ENCODE results near the gene OR5H15. TPM values are rescaled to one million over a fixed set of nuclear protein-coding genes. Genes with fewer than 3 reads are reported as not detected.
"Not testable (repeated sequence)": the region's sequence is repeated elsewhere in the genome, so short reads cannot be mapped to it uniquely, and the experiment has no call there.

The OR5H15 gene
- not detected in 2 replicates for total RNA-seq

DNA sequence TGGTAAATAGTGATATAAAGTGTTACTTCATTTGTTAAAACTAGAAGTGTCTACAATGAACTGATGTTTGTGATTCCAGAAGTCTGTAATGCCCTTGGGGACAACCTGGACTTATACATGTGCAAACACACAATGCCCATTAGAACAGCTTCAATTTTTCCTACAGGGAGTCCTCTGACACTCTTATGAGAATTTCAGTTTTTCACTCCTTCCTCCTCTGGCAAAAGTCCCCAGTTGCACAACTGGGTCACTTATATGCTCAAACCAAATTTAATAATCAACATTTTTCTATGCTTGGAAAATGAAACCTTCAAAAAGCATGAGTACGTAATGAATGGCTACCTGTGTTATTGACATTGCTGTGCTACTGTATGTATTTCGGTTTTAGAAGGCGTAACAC is at the start of gene OR5H15:
TSS of gene OR5H15 (plus strand) at position 301 of the 400 bp plus-strand sequence. CDS start 2,004 bp downstream, outside the sequence.
- DNase-seq (ENCODE audit: low read depth): no peak

DNA sequence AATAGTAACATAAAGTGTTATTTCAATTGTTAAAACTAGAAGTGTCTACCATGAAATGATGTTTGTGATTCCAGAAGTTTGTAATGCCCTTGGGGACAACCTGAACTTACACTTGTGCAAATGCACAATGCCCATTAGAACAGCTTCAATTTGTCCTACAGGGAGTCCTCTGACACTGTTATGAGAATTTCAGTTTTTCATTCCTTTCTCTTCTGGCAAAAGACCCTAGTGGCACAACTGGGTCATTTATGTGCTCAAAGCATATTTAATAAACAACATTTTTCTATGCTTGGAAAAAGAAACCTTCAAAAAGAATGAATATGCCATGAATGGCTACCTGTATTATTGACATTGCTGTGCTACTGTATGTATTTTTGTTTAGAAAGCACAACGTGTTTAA is 36.1 kb upstream of the OR5H15 start, which contains the start of gene OR5H1:
TSS of gene OR5H1 (plus strand) at position 301 of the 400 bp plus-strand sequence. CDS start 1,977 bp downstream, outside the sequence.
- no peak for DNase-seq (ENCODE audit: low read depth)

DNA sequence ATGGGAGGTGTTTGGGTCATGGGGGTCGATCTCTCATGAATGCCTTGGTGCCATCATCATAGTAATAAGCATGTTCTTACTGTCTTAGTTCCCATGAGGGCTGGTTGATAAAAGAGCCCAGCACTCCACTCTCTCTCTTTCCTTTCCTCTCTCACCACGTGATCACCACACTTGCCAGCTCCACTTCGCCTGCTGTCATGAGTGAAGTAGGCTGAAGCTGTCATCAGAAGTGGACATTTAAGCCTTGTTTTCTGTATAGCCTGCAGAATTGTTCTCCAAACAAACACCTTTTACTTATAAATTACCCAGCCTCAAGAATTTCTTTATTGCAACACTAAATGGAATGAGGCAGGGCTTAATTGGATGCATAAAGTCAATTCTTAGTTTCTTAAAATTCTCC is 29.9 kb upstream of the OR5H15 start:
- peak; percentile 22 for DNase-seq (ENCODE audit: low read depth)

DNA sequence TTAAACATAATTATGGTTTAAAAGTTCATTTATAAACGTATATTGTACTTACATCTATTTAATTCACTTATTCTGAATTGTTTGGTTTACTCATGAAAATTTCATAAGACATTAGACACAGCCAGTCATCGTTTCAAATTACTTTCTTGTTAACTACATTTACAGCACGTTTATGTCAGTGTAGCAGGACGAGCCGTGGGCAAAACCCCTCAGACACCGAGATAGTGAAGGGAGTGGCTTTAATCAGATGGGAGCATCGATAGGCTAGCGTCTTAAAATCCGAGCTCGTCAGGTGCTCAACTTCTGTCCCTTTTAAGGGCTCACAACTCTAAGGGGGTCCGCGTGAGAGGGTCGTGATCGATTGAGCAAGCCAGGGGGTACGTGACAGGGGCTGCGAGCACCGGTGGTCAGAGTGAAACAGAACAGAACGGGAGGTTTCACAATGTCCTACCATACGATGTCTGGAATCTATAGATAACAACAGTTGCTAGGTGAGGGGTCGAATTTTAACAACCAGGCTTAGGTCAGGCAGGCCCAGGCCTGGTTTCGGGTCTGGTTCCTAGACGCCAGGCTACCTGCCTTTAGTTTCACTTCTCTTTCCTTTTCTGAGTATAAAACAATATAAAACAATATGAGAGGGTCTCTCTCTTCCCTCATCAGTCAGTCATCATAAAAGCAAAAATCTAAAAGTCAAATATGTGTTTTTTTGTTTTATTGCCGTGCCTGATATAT is 28.5 kb upstream of the OR5H15 start:
- not testable (repeated sequence) for DNase-seq (ENCODE audit: low read depth)

DNA sequence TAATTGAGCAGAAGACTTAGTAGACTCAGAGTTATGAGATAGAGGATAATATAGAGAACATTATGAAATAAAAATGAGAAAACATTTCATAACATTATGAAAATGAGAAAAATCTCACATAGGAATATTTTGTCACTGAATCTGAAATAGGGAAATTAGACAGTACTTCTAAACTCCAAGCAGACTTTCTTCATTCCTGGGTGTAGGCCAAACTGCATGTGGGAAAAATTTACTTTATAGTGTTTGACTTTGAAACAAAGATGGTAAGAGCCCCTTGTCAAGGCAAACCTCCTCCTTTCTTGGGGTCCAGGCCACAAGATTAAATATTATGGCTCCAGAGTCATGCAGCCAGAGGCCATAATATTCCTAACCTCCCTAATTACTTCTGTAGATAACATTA is 26.0 kb upstream of the OR5H15 start:
- no peak for DNase-seq (ENCODE audit: low read depth)

DNA sequence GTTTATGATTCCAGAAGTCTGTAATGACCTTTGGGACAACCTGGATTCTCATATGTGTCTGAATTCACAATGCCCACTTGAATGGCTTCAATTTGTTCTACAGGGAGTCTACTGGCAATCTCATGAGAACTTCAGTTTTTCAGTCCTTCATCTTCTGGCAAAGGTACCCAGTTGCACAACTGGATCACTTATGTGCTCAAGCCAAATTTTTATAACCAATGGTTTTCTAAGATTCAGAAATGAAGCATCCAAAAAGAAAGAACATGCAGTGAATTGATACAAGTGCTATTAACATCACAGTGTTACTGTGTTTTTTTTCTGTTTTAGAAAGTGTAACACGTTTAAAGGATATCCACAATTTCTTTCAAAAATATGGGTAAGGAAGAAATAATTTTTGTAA is 19.3 kb upstream of the OR5H15 start, which contains the start of gene OR5H14:
TSS of gene OR5H14 (plus strand) at position 301 of the 400 bp plus-strand sequence. CDS start 1,907 bp downstream, outside the sequence.
- no peak for DNase-seq (ENCODE audit: low read depth)

DNA sequence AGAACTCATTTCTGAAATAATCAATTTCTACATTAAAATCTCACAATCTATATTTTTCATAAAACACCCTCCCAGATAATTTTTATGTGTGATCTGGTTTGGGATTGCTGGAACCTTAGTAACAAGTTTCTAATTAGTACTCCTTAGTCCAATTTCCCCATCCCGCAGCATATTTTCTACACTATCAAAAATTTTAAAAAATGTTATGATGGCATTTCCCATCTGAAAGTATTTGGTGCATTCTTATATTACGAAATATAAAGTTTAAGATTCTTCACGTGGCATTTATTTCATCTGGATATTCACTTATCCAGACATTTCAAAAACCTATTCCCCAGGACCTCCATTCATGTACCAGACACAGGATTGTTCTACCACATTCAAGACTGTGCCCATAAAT is 17.7 kb upstream of the OR5H15 start:
- DNase-seq (ENCODE audit: low read depth): no peak

DNA sequence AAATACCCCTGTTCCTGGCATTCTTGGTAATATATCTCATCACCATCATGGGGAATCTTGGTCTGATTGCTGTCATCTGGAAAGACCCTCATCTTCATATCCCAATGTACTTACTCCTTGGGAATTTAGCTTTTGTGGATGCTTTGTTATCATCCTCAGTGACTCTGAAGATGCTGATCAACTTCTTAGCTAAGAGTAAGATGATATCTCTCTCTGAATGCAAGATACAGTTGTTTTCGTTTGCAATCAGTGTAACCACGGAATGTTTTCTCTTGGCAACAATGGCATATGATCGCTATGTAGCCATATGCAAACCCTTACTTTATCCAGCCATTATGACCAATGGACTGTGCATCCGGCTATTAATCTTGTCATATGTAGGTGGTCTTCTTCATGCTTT is 17.0 kb upstream of the OR5H15 start:
- not testable (repeated sequence) for DNase-seq (ENCODE audit: low read depth)

DNA sequence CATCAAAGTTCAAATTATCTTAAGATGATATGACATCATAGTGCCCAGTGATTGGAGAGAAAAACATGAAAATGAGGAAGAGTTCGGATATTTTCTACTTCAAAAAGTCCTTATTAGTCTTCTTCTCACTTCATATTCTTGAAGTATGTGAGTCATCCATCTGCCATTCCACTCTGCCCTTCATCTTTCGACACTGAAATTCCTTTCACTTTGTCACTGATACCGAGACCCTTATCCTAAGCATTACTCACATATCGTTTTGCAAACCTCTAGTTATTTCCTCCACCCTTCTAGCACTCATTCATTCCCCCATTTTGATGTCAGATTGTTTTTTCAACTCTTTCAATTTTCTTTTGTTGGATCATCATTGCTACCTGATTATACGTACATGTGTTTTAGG is 15.3 kb upstream of the OR5H15 start:
- DNase-seq (ENCODE audit: low read depth): peak; percentile 5

DNA sequence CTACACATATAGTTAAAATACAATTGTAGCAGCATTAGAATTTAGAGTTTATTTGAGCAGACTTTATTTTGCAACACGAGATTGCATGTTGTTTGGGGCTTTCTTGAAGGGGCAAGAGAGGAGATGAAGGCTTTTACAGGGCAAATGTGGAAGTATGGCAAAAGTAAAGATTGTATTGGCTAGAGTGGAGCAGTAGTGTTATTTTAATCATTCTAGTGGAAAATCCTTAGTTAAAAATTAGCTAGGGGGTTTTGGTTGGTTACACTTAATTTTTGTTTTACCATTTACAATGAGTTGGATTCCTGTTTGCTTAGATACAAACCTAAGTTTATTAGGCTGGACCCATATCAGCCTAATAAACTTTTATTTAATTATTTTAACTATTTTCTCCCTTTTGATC is 4.6 kb downstream of the OR5H15 start:
- peak; percentile 79 for DNase-seq (ENCODE audit: low read depth)

DNA sequence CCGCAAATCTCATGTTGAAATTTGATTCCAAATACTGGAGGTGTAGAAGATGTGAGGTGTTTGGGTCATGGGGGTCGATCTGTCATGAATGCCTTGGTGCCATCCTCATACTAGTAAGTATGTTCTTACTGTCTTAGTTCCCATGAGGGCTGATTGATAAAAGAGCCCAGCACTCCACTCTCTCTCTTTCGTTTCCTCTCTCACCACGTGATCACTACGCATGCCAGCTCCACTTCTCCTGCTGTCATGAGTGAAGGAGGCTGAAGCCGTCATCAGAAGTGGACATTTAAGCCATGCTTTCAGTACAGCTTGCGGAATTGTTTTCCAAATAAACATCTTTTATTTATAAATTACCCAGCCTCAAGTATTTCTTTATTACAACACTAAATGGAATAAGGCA is 6.1 kb downstream of the OR5H15 start:
- DNase-seq (ENCODE audit: low read depth): no peak

DNA sequence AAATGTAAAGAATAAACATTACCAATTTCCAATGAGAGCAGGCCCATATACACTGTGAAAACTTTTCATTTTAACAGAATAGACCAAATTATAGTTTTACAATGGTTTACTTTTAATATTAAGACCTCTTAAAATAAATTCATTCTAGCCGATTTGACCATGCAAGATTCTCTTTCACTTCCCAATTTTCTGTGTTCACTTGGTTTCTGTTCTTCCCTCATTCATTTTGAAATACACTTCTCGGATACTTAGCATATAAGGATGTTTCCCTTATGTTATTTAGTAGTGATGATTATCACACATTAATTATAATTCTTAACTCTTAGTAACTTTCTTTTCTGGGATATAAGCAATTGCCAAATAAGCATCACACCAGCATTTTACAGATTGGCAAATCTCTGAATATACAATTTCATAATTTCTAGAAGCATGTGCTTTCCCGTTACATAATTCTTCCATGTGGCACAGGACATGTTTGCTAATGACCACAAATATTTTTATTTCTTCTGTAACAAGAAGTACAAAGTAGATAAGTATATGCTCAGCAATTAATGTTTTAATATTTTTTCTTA is 13.9 kb downstream of the OR5H15 start:
- no peak for DNase-seq (ENCODE audit: low read depth)

DNA sequence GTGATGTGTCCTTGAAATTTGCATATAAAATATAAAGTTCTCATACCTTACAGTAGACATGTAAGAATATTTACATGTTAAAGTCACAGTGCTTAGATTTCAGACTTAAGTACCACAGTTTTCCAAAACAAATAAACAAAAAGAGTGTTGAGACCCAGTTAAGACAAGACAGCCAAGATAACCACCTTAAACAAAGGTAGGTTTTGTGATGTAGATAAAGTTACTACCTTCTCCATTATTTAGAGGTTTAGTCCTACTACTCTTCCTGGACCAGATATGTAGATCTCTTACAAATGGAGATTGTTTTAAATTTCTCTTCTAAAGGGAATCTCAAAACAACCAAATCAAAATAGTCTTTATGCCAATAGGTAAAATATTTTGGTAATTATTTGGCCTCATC is 15.7 kb downstream of the OR5H15 start:
- no peak for DNase-seq (ENCODE audit: low read depth)

DNA sequence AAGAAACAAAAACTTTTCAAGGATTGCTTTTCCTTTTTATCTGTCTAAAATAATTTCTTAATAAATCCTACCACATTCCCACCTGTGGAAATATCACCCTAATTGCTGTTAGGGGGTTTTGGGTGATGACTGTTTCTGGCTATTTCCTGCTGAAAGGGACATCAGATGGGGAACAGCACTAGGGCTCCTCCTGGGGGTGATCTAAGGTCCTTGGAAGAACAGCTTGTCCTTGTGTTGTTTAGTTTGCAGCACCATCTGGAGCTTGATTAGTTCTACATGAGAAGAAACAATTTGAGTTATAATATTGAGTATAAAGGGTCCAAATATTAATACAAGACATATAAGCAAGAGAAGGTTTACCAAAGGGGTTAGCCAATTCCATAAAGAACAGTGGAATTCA is 18.7 kb downstream of the OR5H15 start:
- peak; percentile 44 for DNase-seq (ENCODE audit: low read depth)

DNA sequence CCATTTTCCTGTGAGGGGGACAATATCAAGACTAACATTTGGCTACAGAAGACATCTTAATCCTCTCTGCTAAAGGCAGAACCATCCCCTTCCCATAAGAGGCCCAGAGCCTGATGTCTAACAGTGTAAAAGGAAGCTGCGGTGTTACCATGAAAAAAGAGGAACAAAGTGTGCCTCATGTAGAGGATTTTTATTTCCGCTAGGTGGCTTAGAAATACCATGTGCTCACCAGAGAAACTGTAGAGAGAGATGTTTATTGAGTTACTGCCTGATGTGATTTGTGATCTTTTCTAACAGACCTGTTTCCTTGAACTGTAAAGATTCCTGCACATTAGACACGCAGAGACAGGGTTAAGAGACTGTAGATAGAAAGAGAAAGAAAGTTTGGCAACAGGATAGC is 22.0 kb downstream of the OR5H15 start:
- peak; percentile 7 for DNase-seq (ENCODE audit: low read depth)

DNA sequence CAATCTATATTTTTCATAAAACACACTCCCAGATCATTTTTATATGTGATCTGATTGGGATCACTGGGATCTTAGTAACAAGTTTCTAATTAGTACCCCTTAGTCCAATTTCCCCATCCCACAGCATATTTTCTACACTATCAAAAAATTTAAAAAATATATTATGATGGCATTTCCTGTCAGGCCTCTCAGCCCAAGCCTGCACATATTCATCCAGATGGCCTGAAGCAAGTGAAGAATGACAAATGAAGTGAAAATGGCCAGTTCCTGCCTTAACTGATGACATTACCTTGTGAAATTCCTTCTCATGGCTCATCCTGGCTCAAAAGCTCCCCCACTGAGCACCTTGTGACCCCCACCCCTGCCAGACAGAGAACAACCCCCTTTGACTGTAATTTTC is 24.4 kb downstream of the OR5H15 start:
- not testable (repeated sequence) for DNase-seq (ENCODE audit: low read depth)

DNA sequence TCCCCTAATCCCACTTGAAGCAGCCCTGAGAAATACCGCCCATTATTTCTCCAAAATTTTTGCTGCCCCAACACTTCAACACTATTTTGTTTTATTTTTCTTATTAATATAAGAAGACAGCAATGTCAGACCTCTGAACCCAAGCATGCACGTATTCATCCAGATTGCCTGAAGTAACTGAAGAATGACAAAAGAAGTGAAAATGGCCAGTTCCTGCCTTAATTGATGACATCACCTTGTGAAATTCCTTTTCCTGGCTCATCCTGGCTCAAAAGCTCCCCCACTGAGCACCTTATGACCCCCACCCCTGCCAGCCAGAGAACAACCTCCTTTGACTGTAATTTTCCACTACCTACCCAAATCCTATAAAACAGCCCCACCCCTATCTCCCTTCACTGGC is 29.8 kb downstream of the OR5H15 start:
- DNase-seq (ENCODE audit: low read depth): not testable (repeated sequence)

DNA sequence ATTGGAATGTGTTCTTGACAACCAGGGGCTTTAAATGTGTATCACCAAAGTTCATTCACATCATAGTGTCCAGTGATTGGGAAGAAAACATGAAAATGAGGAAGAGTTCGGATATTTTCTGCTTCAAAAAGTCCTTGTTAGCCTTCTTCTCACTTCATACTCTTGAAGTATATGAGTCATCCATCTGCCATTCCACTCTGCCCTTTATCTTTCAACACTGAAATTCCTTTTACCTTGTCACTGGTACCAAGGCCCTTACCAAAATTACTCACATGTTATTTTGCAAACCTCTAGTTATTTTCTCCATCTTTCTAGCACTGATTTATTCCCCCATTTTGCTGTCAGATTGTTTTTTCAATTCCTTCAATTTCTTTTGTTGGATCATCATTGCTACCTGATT is 32.5 kb downstream of the OR5H15 start:
- DNase-seq (ENCODE audit: low read depth): peak; percentile 24

DNA sequence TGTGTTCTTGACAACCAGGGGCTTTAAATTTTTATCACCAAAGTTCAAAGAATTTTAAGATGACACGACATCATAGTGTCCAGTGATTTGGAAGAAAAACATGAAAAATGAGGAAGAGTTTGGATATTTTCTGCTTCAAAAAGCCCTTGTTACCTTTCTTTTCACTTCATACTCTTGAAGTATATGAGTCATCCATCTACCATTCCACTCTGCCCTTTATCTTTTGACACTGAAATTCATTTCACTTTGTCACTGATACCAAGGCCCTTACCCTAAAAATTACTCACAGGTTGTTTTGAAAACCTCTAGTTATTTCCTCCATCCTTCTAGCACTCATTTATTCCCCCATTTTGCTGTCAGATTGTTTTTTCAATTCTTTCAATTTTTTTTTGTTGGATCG is 42.7 kb downstream of the OR5H15 start:
- DNase-seq (ENCODE audit: low read depth): no peak

DNA sequence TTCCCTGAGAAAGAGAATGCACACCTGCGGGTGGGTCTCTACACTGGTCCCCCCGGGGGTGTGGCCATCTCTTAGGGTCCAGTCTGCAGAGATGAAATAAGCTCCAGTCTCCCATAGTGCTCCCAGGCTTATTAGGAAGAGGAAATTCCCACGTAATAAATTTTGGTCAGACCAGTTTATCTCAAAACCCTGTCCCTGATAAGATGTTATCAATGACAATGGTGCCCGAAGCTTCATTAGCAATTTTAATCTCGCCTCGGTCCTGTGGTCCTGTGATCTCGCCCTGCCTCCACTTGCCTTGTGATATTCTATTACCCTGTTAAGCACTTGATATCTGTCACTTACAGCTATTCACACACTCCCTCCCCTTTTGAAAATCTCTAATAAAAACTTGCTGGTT is 46.8 kb downstream of the OR5H15 start:
- no peak for DNase-seq (ENCODE audit: low read depth)

DNA sequence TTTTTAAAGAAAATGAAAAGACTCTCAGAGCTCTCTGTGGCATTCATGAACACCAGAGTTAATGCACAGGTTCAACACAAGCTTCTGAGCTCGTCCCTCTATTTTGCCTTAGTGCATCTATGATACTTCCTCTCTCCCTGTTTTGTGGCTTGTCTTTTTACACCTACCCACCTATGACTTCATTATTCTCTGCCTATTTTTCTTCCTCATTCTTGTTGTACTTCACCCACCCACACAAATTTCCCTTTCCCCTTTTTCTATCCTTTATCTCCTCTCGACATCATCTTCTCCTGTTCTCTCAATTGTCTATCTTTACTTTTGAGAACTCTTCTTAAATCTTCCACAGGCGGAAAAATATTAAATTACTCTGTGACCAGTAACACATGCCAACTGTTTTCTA is 48.6 kb downstream of the OR5H15 start:
- no peak for DNase-seq (ENCODE audit: low read depth)
